Keratinocyte (primary cell): ENCODE results near the gene CAMK2D. TPM values are rescaled to one million over a fixed set of nuclear protein-coding genes. Genes with fewer than 3 reads are reported as not detected.

ENCODE experiments used
- DNase-seq: peaks from one replicate; pipeline ENCODE4 v3.0.0-alpha.2; 2011; ENCODE audit warnings: low read depth, missing footprints, low spot score
- FAIRE-seq: peaks from 2 replicates; lab custom pipeline; 2011; peaks lifted over from hg19 to GRCh38; lab: Jason Lieb, UNC
- H2AFZ ChIP-seq: 2 replicates; pipeline ENCODE4 v1.6.0; 2012; ENCODE audit warnings: low read length, control low read depth, inconsistent platforms; ENCODE audit not compliant: control insufficient read depth
- H3K27ac ChIP-seq: 2 replicates; pipeline ENCODE4 v1.5.1; 2011; ENCODE audit warnings: low read length; ENCODE audit not compliant: control insufficient read depth, insufficient read depth
- H3K27me3 ChIP-seq: 3 replicates; pipeline ENCODE4 v1.6.0; 2011; ENCODE audit warnings: low read length; ENCODE audit not compliant: control insufficient read depth, insufficient read depth; ENCODE audit errors: extremely low read depth
- H3K36me3 ChIP-seq, 2 experiments: 2 replicates in 1 of 2; 3 replicates in 1 of 2; pipeline ENCODE4 v1.5.1; 2011; ENCODE audit warnings: low read length in 2 of 2, mild to moderate bottlenecking in 1 of 2; ENCODE audit not compliant: control insufficient read depth in 2 of 2, insufficient read depth in 2 of 2; ENCODE audit errors: extremely low read depth in 1 of 2
- H3K4me1 ChIP-seq: 3 replicates; pipeline ENCODE4 v1.5.1; 2011; ENCODE audit warnings: low read length; ENCODE audit not compliant: control insufficient read depth, insufficient read depth; ENCODE audit errors: extremely low read depth
- H3K4me2 ChIP-seq: 3 replicates; pipeline ENCODE4 v1.6.0; 2011; ENCODE audit warnings: low read depth, low read length; ENCODE audit not compliant: control insufficient read depth, insufficient read depth; ENCODE audit errors: extremely low read depth
- H3K4me3 ChIP-seq, 3 experiments: fragments of 200-600 bp in 1 of 3; sonication (generic) in 1 of 3; 2 replicates in 2 of 3; 3 replicates in 1 of 3; pipeline ENCODE4 v1.5.1; 2011 to 2016; ENCODE audit warnings: low read length in 3 of 3, mild to moderate bottlenecking in 3 of 3, control low read depth in 2 of 3, inconsistent platforms in 1 of 3, low read depth in 1 of 3, mixed read lengths in 1 of 3, mixed run types in 1 of 3, moderate library complexity in 1 of 3; ENCODE audit not compliant: control insufficient read depth in 2 of 3, insufficient read depth in 2 of 3; ENCODE audit errors: extremely low read depth in 1 of 3
- H3K79me2 ChIP-seq: 2 replicates; pipeline ENCODE4 v1.6.0; 2012; ENCODE audit warnings: low read length; ENCODE audit not compliant: control insufficient read depth, insufficient read depth
- H3K9ac ChIP-seq: 3 replicates; pipeline ENCODE4 v1.6.0; 2011; ENCODE audit warnings: low read length; ENCODE audit not compliant: control insufficient read depth, insufficient read depth; ENCODE audit errors: extremely low read depth
- H3K9me1 ChIP-seq: 3 replicates; pipeline ENCODE4 v1.6.0; 2011; ENCODE audit warnings: low read length; ENCODE audit not compliant: control insufficient read depth, insufficient read depth; ENCODE audit errors: extremely low read depth
- H3K9me3 ChIP-seq: 2 replicates; pipeline ENCODE4 v1.5.1; 2012; ENCODE audit warnings: low read depth, low read length; ENCODE audit not compliant: control insufficient read depth
- H4K20me1 ChIP-seq: 3 replicates; pipeline ENCODE4 v1.6.0; 2011; ENCODE audit warnings: low read length; ENCODE audit not compliant: control insufficient read depth, insufficient read depth; ENCODE audit errors: extremely low read depth
- EZH2 ChIP-seq: IDR thresholded peaks from one replicate; pipeline ENCODE4 v1.6.1; 2012; ENCODE audit warnings: inconsistent platforms, mild to moderate bottlenecking, low read length, moderate library complexity
- dilution Hi-C: fragments of 300-500 bp; cut with MboI; formaldehyde crosslinking; loops from one replicate; pipeline ENCODE4 v1.7.0; 2020; ENCODE audit warnings: low sequenced_read_pairs; ENCODE audit not compliant: extremely low pct_ligation_motif_present
- polyA plus RNA-seq, 5 experiments: library from polyadenylated mRNA; depleted of rRNA in 3 of 5; stranded (reverse) in 3 of 5; stranded (forward) in 1 of 5; unstranded in 1 of 5; fragments of >200 nt; gene quantifications; 1 replicate in 1 of 5; 2 replicates in 3 of 5; 3 replicates in 1 of 5; pipeline versions ENCODE4 v1.2.1 to v1.2.3, GENCODE V29; 2011 to 2012; ENCODE audit warnings: missing spikeins in 2 of 5, low read depth in 1 of 5, low replicate concordance in 1 of 5
- TF ChIP-seq, protein P1 (sequence below), 3 experiments: IDR thresholded peaks in 1 of 3; conservative IDR thresholded peaks in 1 of 3; optimal IDR thresholded peaks in 1 of 3; 2 replicates in 2 of 3; 3 replicates in 1 of 3; pipeline versions ENCODE3 to v1.5.1; 2011; ENCODE audit warnings: low read length in 3 of 3, mild to moderate bottlenecking in 3 of 3, moderate library complexity in 2 of 3, control low read depth in 1 of 3, inconsistent platforms in 1 of 3; ENCODE audit not compliant: insufficient read depth in 2 of 3; ENCODE audit errors: extremely low read depth in 1 of 3

The CAMK2D gene
- polyA plus RNA-seq, 1 donor (not counting 4 experiments of a cell fraction or from before 2014, with no cell fraction given): 18.8 TPM

DNA sequence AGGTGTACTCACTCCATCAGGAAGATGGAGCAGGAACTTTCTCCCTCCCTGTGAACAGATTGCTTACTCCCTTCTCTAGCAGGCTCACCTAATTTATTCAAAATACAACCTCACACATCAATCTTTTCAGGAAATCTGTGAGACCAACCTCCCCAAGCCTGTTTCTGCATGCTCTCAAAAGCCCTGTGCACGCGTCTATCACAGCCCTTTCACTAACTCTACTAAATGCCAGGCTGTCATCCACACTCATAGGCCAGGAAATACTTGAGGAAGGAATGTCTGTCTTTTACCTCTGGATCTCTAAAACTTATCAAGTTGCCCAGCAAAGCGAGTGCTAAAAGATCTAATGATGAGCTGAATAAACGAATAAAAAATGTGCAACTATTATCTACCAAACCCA lies 11.2 kb downstream of the CAMK2D start:
- peaks cover 2% of the 10 kb centered on the region for H3K79me2 ChIP-seq
- TF ChIP-seq, protein P1, sequence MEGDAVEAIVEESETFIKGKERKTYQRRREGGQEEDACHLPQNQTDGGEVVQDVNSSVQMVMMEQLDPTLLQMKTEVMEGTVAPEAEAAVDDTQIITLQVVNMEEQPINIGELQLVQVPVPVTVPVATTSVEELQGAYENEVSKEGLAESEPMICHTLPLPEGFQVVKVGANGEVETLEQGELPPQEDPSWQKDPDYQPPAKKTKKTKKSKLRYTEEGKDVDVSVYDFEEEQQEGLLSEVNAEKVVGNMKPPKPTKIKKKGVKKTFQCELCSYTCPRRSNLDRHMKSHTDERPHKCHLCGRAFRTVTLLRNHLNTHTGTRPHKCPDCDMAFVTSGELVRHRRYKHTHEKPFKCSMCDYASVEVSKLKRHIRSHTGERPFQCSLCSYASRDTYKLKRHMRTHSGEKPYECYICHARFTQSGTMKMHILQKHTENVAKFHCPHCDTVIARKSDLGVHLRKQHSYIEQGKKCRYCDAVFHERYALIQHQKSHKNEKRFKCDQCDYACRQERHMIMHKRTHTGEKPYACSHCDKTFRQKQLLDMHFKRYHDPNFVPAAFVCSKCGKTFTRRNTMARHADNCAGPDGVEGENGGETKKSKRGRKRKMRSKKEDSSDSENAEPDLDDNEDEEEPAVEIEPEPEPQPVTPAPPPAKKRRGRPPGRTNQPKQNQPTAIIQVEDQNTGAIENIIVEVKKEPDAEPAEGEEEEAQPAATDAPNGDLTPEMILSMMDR (optimal IDR thresholded peaks at IDR 0.05 in 1 of 3, IDR thresholded peaks at IDR 0.05 in 1 of 3, conservative IDR thresholded peaks at IDR 0.05 in 1 of 3; ENCODE audit: extremely low read depth in 1 of 3, insufficient read depth in 2 of 3, low read length in 3 of 3): no peak
- TF ChIP-seq EZH2: no peak
- H3K4me1 ChIP-seq: no peaks in the 10 kb centered on the region
- no peaks in the 10 kb centered on the region for H3K9me3 ChIP-seq
- H3K27ac ChIP-seq: no peak overlapping the region
- no peaks in the 10 kb centered on the region for H4K20me1 ChIP-seq
- H3K9ac ChIP-seq: no peak overlapping the region
- no peaks in the 10 kb centered on the region for H3K9me1 ChIP-seq
- H3K4me2 ChIP-seq: no peak overlapping the region
- H2AFZ ChIP-seq: no peak overlapping the region
- H3K36me3 ChIP-seq: no peaks in the 10 kb centered on the region
- no peak for DNase-seq
- H3K27me3 ChIP-seq: no peaks in the 10 kb centered on the region
- dilution Hi-C loops: no loop called here
- no peak overlapping the region for H3K4me3 ChIP-seq
- FAIRE-seq: peak; percentile 49

DNA sequence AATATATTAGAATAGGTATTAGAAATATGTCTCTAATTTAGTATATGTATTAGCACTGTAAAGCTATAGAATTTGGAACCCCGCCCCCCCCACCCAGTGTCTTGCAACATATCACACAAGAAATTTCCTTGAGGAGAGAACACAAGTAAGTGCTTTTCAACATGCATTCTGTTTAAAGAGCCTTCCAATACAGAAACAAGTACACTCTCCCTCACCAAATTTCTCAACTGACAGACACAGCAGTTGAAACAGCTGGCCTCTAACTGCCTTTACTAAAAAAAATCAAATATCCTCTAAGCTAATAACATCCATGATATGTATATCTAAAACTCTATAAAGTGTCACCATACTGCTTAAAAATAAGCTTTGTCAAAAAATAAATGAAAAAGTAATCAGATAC lies 12.4 kb downstream of the CAMK2D start:
- TF ChIP-seq, protein P1 (optimal IDR thresholded peaks at IDR 0.05 in 1 of 3, IDR thresholded peaks at IDR 0.05 in 1 of 3, conservative IDR thresholded peaks at IDR 0.05 in 1 of 3; ENCODE audit: extremely low read depth in 1 of 3, insufficient read depth in 2 of 3, low read length in 3 of 3): no peak
- no peak for TF ChIP-seq EZH2
- H3K79me2 ChIP-seq: peaks cover 2% of the 10 kb centered on the region
- no peaks in the 10 kb centered on the region for H3K27me3 ChIP-seq
- H3K9ac ChIP-seq: no peak overlapping the region
- dilution Hi-C loops: no loop called here
- H3K4me2 ChIP-seq: no peak overlapping the region
- FAIRE-seq (no peak), DNase-seq (no peak)
- H4K20me1 ChIP-seq: no peaks in the 10 kb centered on the region
- no peak overlapping the region for H3K27ac ChIP-seq
- no peaks in the 10 kb centered on the region for H3K36me3 ChIP-seq
- H3K4me1 ChIP-seq: no peaks in the 10 kb centered on the region
- no peak overlapping the region for H3K4me3 ChIP-seq
- H2AFZ ChIP-seq: no peak overlapping the region
- no peaks in the 10 kb centered on the region for H3K9me3 ChIP-seq
- no peaks in the 10 kb centered on the region for H3K9me1 ChIP-seq
